GM21526 (cell line): Measurements from ENCODE around the gene MED27.
"Not testable (repeated sequence)": the region's sequence is repeated elsewhere in the genome, so short reads cannot be mapped to it uniquely, and the experiment has no call there.

ENCODE experiments used
- ATAC-seq: cut with Tn5 transposase; IDR thresholded peaks from one replicate; pipeline ENCODE4 v1.9.1; 2021; ENCODE audit warnings: moderate library complexity; ENCODE audit not compliant: unreplicated experiment, low FRiP score

Gene MED27

GRCh38 chr9:132077881-132078698 is 1.6 kb downstream of the MED27 start:
- no peak for ATAC-seq

DNA sequence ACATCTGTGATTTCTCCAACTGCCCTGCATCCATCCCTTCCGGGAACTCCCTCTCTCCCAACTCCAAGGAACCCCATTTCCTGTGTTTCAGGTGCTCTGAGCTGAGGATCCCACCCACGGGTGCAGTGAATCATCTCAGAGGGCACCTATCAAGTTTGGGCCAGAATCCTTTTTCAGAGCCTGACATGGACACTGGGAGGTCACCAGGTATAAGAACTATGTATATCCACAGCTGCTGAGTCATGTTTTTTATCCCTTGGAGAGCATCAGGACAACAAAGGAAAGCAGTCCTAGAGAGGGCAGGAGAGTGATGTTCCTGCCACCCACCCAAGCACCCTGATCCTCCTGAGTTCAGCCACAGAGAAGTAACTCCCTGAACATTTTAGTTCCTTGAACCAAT is 3.8 kb downstream of the MED27 start:
- ATAC-seq, result no peak

DNA sequence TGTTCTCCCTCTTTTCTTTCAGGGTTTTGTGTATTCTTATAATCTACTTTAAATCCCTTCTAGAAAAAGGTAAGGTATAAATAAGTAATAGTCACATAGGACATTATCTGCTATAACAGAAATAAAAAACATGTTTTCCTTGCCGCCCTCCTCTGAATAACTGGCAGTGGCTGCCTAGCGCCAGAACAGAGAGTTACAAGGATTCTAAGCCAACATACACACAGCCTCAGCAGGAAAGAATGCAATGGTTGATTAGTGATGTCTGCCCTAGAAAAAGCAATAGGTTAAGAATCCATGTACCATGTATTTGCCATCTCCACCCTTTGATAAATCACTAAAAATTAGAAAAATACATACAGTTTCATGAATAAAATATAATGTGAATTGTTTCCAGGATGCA is 4.9 kb downstream of the MED27 start:
- no peak for ATAC-seq

DNA sequence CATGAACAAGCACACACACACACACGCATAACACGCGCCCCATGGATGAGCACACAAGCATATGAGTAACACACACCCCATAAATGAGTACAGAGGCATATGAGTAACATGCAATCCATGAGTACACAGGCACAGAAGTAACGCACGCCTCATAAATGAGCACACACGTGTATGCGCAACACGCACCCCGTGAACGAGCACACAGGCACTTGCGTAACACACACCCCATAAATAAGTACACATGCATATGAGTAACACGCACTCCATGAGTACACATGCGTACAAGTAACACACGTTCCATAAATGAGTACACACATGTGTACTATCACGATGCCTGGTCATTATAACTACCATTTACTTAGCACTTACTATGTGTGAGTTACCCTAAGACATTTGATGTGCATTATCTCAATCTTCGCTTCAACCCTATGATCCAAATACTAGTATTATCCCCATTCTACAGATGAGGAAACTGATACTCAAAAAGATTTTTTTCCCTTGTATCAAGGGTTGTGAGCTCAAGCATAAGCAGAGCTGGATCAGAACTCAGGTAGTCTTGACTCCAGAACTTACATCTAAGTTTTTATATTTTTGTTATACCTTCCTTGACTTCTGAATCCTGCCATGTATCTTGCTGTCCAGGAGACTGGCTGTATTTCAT is 7.7 kb downstream of the MED27 start:
- no peak for ATAC-seq

DNA sequence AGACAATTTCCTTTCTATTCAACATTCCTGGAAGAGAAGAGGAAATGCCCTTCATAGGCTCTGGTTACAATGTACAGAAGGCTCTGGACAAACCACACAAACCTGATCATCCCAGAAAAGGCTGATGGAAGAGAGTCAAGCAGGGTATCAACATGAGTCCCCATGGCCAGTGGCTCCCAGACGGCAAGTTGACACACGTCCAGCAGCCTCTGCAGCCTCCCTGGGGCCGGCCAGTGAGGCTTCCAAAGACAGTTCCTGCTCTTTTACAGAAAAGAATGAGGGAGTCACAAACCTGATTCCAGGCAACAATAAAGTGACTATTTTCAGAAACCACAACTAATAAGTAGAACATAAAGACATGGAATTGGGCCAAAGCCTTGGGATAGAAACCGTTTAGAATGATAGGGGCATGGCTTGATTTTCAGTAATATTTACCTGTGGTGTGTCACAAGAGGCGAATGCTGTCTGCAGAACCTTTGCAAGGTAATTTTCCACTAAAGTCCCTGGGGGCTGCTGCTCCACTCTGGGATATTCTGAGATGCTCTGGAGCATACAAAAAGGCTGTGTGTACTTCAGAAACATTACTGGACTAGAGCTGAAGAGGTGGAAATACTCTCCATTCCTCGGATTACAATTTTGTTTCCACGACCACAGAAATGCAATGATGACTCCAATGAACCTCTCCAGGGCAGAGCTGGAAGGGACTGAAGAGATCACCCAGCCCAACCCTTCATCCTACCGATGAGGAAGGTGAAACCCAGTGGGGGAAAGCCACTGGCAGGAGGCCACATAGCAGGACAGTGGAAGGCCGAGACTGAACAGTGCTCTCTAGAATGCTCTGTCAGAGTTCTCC is 10.4 kb downstream of the MED27 start:
- no peak for ATAC-seq

DNA sequence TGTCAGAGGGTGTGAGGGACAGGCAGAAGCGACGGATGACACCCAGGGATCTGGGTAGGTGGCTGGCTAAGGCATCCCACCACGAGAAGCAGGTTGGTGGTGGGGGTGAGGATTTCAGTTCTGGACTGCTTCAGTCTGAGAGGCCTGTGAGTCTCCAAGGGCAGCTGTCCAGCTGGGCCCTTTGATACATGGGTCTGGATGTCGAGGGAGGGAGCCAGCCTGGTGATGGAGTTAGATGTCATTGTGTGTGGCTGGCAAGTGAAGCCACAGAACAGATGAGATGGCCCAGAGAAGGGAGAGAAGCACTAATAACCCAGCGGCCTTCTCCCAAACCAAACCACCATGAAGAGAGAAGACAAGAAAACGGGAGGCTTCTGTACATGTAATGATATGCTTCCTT is 11.1 kb downstream of the MED27 start:
- ATAC-seq, result no peak

DNA sequence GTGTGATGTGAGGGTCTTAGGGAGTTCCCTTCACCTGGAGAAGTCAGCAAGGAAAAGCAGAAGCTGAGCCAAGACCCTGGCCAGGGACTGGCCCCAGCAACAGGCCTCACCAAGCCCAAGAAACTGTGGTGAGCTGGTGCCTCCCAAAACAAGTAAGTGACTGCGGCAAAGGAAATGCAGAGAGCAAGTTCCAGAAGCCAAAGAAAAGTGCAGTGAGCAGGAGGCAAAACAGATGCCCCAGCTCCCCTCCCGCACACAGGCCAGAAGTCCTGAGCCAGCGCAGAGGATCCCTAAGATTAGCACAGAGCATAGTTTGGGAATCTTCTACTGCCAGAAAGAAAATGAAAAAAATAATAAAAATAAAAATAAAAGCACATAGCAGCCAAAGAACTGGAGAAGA is 13.2 kb downstream of the MED27 start:
- ATAC-seq, result no peak

- no peak for ATAC-seq
Measured at GRCh38 chr9:132066057-132066456, 13.6 kb downstream of the MED27 start.

GRCh38 chr9:132063281-132063680 is 16.4 kb downstream of the MED27 start:
- no peak for ATAC-seq

DNA sequence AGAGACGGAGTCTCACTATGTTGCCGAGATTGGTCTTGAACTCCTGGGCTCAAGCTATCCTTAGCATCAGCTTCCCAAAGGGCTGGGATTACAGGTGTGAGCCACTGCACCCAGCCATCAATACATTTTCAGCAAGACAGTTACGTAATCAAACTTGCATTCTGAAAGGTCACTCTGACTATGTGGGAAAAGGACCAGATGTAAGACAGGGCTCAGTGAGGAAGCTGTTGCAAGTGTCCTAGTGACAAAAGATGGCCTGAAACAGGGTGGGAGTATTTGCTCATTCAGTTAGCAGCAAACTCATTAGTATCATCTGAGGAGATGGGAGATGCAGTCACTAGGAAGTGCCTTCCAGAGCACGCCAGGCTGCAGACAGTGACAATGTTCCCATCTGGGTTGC is 16.9 kb downstream of the MED27 start:
- ATAC-seq, result no peak

DNA sequence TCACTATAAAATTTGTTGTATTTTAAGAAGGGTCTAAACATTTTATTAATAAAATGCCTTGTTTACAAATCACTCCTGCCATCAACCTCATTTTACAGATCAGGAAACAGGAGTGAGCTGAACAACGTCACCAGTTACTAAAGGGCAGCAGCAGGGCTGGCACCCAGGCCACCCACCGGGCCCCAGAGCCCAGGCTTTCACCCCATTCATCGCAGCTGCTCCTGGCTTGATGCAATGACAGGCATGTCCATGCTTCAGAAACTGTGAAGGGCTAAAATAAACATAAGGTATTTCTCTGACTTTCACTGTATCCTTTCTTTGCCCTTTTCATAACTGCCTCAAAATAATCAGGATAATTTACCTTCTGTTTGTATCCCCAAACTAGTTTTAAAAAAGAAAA is 18.1 kb downstream of the MED27 start:
- no peak for ATAC-seq

DNA sequence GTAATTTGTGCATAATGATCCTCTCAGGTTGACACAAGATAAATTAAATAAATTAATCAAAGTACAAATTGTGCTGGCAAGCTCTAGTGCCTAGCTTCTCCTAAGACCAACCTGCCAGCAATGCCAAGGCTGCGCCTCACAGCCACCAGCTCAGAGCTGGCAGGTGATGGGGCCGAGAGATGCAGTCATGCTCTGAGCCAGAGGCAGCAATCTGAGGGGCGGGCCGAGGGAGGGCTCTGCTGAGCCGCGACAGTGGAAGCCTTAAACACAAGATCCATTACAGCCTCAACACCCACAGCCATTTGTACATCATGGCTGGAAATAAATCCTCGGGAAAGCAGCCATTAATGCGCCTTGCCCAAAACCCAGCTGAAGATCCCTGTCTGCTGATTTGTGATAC is 20.3 kb downstream of the MED27 start:
- no peak for ATAC-seq

DNA sequence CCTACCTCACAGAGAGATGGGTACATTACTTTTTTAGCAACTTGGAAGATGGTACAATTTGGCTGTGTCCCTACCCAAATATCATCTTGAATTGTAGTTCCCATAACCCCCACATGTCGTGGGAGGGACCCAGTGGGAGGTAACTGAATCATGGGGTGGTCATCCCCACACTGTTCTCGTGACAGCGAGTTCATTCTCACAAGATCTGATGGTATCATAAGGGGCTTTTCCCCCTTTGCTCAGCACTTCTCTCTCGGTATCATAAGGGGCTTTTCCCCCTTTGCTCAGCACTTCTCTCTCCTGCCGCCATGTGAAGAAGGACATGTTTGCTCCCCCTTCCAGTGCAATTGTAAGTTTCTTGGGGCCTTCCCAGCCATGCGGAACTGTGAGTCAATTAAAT is 21.4 kb downstream of the MED27 start:
- not testable (repeated sequence) for ATAC-seq

- no peak for ATAC-seq
Measured at GRCh38 chr9:132056717-132057560, 22.7 kb downstream of the MED27 start.

DNA sequence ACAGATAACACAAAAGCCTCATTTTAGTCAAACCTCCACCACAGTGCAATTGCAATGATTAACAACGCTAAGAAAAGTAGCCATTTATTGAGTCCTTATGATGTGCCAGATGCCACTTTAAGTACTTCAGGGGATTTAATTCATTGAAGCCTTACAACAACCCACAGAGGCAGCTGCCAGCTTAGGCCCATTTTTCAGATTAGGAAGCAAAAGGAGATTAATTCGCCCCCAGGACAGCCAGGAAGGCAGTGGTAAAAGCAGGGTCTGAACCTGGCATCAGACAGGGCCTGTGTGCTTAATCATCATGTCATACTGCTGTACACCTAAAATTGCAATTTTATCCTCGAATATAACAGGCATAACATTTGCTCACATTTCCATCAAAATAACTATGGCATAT is 23.9 kb downstream of the MED27 start:
- ATAC-seq, result no peak

GRCh38 chr9:132054024-132054423 is 25.6 kb downstream of the MED27 start:
- ATAC-seq, result no peak

DNA sequence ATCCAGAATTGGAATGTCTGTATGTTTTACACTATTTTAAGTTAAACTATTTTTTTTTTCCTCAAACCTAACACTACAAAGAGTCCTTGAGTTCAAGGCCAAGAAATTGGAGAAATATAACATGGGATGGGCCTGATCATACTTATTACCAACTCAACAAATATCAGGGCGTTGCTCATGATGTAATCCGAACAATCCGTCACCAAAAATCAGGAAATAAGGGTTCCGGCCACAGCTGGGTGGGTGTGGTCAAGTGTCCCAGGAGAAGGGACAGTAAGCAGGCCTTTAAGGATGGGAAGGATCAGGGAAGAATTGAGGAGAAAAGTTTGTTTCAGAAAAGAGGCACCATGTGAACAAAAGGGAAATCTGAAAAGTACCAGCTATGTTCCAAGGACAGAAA is 29.8 kb downstream of the MED27 start:
- no peak for ATAC-seq

- no peak for ATAC-seq
Measured at GRCh38 chr9:132049323-132049882, 30.3 kb downstream of the MED27 start.

- ATAC-seq, result no peak
Measured at GRCh38 chr9:132048201-132048600, 31.5 kb downstream of the MED27 start.

GRCh38 chr9:132046456-132046855 is 33.2 kb downstream of the MED27 start:
- no peak for ATAC-seq
